Lower leg skin (tissue), 3 donors: ENCODE measurements around the gene FOXF1.

Experiments used
- CTCF ChIP-seq, 3 donors: fragments of 450-650 bp; IDR thresholded peaks; one replicate each; pipeline ENCODE4 v1.5.1; 2016; ENCODE audit warnings: antibody characterized with exemption in 3 of 3, mild to moderate bottlenecking in 3 of 3, moderate library complexity in 2 of 3
- POLR2A ChIP-seq, 2 donors: fragments of 450-650 bp; IDR thresholded peaks; one replicate each; pipeline ENCODE4 v1.6.1; 2016 to 2017; ENCODE audit warnings: antibody characterized with exemption in 2 of 2, mild to moderate bottlenecking in 1 of 2, moderate library complexity in 1 of 2

DNA sequence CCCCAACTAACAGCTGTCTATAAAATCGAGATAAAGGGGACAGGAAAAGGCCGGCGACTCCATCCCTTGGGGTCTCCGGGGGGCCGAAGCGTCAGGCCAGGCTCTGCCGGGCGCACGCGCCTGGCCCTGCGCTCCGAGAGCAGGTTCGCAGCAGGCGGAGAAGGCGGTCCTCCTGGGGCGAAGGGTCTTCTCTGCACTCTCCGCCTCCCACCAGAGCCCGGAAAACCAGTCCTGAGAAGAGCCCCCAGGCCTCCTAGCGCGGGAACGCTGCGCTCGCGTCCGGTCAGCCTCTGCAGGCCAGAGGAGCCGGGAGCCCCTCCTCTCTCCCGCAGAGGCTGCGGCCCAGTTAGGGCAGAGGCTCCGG lies 5.1 kb downstream of the FOXF1 start:
- TF ChIP-seq CTCF (IDR thresholded peaks at IDR 0.05) (no peak), POLR2A (IDR thresholded peaks at IDR 0.05) (no peak)
